ENCODE measurements around the gene ARMH3. TPM values are rescaled to one million over a fixed set of nuclear protein-coding genes. Genes with fewer than 3 reads are reported as not detected.

Gene ARMH3
- total and polyA plus RNA-seq, 2 experiments from 2014 or later: 8.7 to 11.1 TPM

DNA sequence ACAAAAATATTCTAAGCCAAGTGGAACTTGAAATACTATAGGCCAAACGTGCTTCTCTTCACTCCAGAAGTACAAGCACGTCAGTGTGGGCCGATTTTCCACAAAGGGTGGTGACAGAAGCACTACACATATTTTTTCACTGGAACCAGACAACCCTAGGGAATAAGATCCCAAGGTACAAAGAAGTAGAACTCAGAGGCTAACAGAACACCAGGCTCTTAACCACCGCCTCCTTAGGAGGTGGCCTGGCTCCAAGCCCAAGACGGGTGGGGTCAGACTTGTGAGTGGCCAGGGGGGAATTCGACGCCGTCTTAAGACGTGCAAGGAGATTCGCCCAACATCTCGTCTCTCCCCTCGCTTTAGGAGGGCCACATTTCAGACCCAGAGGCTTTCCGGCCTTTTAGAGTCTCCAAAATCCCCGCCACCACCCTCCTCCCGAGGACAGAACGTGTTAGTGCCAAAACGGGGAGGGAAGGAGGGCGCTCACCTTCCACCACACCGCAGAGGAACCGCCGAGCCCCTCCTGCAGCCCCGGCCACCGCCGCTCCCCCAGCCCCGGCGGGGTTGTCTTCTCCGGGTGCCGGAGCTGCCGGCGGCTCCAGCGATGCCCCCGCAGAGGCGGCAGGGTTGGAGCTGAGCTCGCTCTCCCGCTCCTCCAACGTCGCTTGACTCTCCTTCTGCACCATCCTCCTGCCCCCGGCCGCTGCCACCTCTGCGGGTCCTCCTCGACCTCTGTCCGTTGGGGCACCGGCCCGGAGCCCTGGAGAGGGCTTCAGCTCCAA is 238.4 kb downstream of the ARMH3 start (continued):
- TF ChIP-seq, protein P1, sequence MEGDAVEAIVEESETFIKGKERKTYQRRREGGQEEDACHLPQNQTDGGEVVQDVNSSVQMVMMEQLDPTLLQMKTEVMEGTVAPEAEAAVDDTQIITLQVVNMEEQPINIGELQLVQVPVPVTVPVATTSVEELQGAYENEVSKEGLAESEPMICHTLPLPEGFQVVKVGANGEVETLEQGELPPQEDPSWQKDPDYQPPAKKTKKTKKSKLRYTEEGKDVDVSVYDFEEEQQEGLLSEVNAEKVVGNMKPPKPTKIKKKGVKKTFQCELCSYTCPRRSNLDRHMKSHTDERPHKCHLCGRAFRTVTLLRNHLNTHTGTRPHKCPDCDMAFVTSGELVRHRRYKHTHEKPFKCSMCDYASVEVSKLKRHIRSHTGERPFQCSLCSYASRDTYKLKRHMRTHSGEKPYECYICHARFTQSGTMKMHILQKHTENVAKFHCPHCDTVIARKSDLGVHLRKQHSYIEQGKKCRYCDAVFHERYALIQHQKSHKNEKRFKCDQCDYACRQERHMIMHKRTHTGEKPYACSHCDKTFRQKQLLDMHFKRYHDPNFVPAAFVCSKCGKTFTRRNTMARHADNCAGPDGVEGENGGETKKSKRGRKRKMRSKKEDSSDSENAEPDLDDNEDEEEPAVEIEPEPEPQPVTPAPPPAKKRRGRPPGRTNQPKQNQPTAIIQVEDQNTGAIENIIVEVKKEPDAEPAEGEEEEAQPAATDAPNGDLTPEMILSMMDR (conservative IDR thresholded peaks at IDR 0.05; ENCODE audit: low read depth in 2 of 2): no peak
- TF ChIP-seq, protein P2, sequence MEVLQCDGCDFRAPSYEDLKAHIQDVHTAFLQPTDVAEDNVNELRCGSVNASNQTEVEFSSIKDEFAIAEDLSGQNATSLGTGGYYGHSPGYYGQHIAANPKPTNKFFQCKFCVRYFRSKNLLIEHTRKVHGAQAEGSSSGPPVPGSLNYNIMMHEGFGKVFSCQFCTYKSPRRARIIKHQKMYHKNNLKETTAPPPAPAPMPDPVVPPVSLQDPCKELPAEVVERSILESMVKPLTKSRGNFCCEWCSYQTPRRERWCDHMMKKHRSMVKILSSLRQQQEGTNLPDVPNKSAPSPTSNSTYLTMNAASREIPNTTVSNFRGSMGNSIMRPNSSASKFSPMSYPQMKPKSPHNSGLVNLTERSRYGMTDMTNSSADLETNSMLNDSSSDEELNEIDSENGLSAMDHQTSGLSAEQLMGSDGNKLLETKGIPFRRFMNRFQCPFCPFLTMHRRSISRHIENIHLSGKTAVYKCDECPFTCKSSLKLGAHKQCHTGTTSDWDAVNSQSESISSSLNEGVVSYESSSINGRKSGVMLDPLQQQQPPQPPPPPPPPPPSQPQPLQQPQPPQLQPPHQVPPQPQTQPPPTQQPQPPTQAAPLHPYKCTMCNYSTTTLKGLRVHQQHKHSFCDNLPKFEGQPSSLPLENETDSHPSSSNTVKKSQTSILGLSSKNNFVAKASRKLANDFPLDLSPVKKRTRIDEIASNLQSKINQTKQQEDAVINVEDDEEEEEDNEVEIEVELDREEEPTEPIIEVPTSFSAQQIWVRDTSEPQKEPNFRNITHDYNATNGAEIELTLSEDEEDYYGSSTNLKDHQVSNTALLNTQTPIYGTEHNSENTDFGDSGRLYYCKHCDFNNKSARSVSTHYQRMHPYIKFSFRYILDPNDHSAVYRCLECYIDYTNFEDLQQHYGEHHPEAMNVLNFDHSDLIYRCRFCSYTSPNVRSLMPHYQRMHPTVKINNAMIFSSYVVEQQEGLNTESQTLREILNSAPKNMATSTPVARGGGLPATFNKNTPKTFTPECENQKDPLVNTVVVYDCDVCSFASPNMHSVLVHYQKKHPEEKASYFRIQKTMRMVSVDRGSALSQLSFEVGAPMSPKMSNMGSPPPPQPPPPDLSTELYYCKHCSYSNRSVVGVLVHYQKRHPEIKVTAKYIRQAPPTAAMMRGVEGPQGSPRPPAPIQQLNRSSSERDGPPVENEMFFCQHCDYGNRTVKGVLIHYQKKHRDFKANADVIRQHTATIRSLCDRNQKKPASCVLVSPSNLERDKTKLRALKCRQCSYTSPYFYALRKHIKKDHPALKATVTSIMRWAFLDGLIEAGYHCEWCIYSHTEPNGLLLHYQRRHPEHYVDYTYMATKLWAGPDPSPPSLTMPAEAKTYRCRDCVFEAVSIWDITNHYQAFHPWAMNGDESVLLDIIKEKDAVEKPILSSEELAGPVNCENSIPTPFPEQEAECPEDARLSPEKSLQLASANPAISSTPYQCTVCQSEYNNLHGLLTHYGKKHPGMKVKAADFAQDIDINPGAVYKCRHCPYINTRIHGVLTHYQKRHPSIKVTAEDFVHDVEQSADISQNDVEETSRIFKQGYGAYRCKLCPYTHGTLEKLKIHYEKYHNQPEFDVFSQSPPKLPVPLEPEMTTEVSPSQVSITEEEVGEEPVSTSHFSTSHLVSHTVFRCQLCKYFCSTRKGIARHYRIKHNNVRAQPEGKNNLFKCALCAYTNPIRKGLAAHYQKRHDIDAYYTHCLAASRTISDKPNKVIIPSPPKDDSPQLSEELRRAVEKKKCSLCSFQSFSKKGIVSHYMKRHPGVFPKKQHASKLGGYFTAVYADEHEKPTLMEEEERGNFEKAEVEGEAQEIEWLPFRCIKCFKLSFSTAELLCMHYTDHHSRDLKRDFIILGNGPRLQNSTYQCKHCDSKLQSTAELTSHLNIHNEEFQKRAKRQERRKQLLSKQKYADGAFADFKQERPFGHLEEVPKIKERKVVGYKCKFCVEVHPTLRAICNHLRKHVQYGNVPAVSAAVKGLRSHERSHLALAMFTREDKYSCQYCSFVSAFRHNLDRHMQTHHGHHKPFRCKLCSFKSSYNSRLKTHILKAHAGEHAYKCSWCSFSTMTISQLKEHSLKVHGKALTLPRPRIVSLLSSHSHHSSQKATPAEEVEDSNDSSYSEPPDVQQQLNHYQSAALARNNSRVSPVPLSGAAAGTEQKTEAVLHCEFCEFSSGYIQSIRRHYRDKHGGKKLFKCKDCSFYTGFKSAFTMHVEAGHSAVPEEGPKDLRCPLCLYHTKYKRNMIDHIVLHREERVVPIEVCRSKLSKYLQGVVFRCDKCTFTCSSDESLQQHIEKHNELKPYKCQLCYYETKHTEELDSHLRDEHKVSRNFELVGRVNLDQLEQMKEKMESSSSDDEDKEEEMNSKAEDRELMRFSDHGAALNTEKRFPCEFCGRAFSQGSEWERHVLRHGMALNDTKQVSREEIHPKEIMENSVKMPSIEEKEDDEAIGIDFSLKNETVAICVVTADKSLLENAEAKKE (CRISPR knock-in tag; IDR thresholded peaks at IDR 0.05): no peak
- TF ChIP-seq POLR2AphosphoS5 (IDR thresholded peaks at IDR 0.05; ENCODE audit: low read depth) (no peak), ZNF331 (CRISPR knock-in tag; IDR thresholded peaks at IDR 0.05; ENCODE audit: low read depth) (no peak)

DNA sequence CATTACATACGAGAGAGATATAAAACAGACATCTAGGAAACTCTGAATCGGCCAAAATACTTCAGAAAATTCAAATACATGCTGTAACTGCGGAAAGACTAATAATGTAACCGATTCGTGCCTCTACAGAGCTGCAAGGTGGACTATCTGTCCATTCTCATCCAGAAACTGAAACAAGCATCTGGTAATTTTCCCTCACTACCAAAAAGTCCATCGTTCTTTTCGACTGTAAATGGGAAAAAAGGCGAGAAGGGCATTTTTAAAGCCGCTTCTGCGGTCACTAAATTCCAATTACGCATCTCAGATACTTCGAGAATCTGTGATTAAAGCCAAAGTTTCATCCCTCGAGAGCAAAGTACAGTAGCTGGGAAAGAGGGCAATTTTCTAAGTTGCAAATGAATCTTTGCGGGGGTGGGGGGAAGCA is 239.0 kb downstream of the ARMH3 start:
- Histone ChIP-seq H3F3A (replicated peaks; ENCODE audit: low read depth) (no peaks in the 10 kb centered on the region), H3K79me2 (replicated peaks; ENCODE audit: insufficient read depth) (peaks cover 71% of the 10 kb centered on the region), H3K4me1 (ENCODE audit: insufficient read depth) (peaks cover 24% of the 10 kb centered on the region), H3K4me3 (peak overlapping the region; percentile 88), H3K9me2 (ENCODE audit: insufficient read depth) (no peaks in the 10 kb centered on the region), H2AFZ (no peak overlapping the region), H3K36me3 (ENCODE audit: insufficient read depth) (no peaks in the 10 kb centered on the region), H3K27ac (ENCODE audit: low read depth) (no peak overlapping the region; the same call in 1 of the 2 replicates), H3K27me3 (ENCODE audit: insufficient read depth) (no peaks in the 10 kb centered on the region), H4K20me1 (replicated peaks; ENCODE audit: insufficient read depth) (peaks cover 49% of the 10 kb centered on the region), H3K4me2 (peak overlapping the region; percentile 91)
- H3K36me3 Mint-ChIP-seq (ENCODE audit: low read depth): peaks cover 10% of the 10 kb centered on the region; the same call in 2 of the 3 replicates
- ATAC-seq (no peak), DNase-seq (ENCODE audit: low spot score) (no peak)
- peaks cover 9% of the 10 kb centered on the region for H3K27me3 Mint-ChIP-seq (ENCODE audit: insufficient read depth, low read depth, poor library complexity)
- no peaks in the 10 kb centered on the region; the same call in 2 of the 3 replicates for H3K9me3 Mint-ChIP-seq
- H3K27ac Mint-ChIP-seq: peak overlapping the region; percentile 92
- peak overlapping the region; percentile 86 for H3K4me3 Mint-ChIP-seq
- H3K4me1 Mint-ChIP-seq: peaks cover 25% of the 10 kb centered on the region; the same call in 2 of the 3 replicates
- no peak for TF ChIP-seq JUNB (IDR thresholded peaks at IDR 0.05; ENCODE audit: unreplicated experiment)
- TF ChIP-seq EZH2 (IDR thresholded peaks at IDR 0.05; ENCODE audit: low read depth, unreplicated experiment): no peak
- no peak for TF ChIP-seq NANOG (IDR thresholded peaks at IDR 0.05; ENCODE audit: borderline replicate concordance)
- TF ChIP-seq ZNF114 (CRISPR knock-in tag; IDR thresholded peaks at IDR 0.05): no peak
- TF ChIP-seq ZNF331 (CRISPR knock-in tag; IDR thresholded peaks at IDR 0.05; ENCODE audit: low read depth): no peak
- no peak for TF ChIP-seq POLR2AphosphoS5 (IDR thresholded peaks at IDR 0.05; ENCODE audit: low read depth)
- no peak for TF ChIP-seq CREB1 (CRISPR knock-in tag; IDR thresholded peaks at IDR 0.05; ENCODE audit: low read depth)
- TF ChIP-seq, protein P3, sequence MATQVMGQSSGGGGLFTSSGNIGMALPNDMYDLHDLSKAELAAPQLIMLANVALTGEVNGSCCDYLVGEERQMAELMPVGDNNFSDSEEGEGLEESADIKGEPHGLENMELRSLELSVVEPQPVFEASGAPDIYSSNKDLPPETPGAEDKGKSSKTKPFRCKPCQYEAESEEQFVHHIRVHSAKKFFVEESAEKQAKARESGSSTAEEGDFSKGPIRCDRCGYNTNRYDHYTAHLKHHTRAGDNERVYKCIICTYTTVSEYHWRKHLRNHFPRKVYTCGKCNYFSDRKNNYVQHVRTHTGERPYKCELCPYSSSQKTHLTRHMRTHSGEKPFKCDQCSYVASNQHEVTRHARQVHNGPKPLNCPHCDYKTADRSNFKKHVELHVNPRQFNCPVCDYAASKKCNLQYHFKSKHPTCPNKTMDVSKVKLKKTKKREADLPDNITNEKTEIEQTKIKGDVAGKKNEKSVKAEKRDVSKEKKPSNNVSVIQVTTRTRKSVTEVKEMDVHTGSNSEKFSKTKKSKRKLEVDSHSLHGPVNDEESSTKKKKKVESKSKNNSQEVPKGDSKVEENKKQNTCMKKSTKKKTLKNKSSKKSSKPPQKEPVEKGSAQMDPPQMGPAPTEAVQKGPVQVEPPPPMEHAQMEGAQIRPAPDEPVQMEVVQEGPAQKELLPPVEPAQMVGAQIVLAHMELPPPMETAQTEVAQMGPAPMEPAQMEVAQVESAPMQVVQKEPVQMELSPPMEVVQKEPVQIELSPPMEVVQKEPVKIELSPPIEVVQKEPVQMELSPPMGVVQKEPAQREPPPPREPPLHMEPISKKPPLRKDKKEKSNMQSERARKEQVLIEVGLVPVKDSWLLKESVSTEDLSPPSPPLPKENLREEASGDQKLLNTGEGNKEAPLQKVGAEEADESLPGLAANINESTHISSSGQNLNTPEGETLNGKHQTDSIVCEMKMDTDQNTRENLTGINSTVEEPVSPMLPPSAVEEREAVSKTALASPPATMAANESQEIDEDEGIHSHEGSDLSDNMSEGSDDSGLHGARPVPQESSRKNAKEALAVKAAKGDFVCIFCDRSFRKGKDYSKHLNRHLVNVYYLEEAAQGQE (IDR thresholded peaks at IDR 0.05; ENCODE audit: unreplicated experiment): no peak
